NK-92 (cell line): ENCODE results near the gene NPPA.
A peak's percentile ranks its signal among the peaks of the same experiment; 100 is the strongest.
"Not testable (repeated sequence)": the region's sequence is repeated elsewhere in the genome, so short reads cannot be mapped to it uniquely, and the experiment has no call there.

Experiments used
- DNase-seq: peaks from one replicate; lab custom pipeline; 2025; ENCODE audit not compliant: unreplicated experiment; lab: John Stamatoyannopoulos, UW

Gene NPPA

GRCh38 chr1:11813021-11813420 lies 34.6 kb downstream of the NPPA start:
- DNase-seq = no peak

DNA sequence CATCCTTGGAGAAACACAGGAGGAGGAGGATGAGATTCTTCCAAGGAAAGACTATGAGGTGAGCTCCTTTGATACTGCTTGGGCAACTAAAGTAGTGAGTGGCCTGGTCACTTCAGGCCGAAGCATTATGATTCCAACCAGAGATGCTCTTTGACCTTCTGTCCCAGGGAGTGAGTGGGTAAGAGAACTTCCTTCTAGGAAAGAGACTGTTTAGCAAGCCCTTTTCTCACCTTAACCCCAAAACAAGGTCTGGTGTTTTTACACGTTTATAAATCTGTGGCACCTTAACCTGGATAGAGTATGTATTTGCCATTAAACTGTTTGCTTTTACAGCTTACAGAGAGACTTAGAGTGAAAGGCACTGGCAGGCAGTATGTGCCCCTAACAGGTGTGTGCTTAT lies 40.5 kb downstream of the NPPA start:
- no peak for DNase-seq

DNA sequence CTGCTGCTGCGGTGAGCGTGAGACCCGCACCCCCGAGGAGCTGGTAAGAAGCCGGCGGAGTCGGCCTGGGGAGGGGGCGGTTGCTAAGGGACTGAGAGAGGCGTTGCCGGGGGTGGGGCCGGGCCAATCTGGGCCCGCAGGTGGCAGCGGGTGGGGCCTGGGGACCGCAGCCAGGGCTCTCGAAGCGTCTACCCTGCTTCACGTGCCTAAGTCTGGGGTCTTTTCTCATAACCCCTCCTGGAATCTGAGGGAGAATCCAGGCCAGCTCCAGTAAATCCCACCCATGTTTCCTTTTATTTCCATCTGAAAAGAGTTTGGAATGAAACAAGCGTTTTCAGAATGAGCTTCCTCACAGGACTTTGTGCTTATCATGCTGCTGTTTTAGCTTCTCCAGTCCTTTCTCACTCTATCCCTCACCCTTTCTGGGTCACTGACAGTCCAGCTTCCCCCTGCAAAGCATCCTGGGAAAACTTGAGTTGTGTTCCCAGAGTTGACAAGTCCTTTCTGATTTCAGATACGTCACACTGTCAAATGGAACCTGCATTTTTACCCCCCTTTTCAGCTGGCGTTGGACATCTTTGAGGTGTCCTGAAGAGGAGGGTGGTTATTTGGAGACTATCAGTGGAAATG lies 41.2 kb downstream of the NPPA start:
- no peak for DNase-seq

- peak; percentile 94 for DNase-seq
These were observed 41.9 kb downstream of the NPPA start, which contains the start of the genes CLCN6 and MTHFR for GRCh38 chr1:11805422-11806306. TSS of gene CLCN6 (plus strand) at chr1:11806191. CDS start at chr1:11806263, 72 bp downstream. TSS of gene MTHFR (minus strand) at chr1:11805964. CDS start at chr1:11803116, 2,848 bp downstream.

DNA sequence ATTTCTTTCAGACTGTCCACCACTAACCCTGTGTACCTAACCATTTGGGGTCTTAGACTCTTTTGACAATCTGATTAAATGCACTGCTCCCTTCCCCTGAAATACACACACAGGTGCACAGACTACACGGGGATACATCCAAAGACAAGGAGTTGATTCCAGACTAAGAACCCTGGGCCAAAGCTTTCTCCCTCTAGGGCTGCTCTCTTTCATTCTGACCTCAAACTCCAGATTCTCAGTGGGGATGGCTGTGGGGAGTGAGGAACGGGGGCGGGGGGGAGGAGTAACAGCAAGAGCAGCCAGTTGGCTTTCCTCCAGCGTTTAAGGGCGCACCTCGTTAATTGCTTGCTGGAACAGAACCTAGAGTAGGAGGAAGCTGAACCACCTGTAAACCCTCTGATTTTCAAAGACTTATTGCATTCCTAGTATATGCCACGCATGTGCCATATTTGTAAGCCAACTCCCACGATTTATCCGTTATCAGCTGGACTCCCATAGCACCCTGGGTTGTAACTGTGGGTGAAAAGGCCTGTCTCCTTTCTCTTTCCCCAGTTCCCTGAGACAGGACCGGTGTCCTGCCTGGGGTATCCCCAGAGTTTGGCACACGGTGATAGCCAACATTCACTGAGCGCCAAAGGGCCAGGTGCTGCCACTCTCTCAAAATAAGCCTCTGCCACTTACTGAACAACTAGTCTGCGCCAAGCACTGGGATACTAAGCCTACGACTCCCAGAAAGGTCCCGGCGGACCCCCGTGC lies 42.7 kb downstream of the NPPA start:
- no peak for DNase-seq

- DNase-seq = not testable (repeated sequence)
These were observed 43.5 kb downstream of the NPPA start for GRCh38 chr1:11803924-11804665.

GRCh38 chr1:11802973-11803885 lies 44.4 kb downstream of the NPPA start:
- DNase-seq = no peak

DNA sequence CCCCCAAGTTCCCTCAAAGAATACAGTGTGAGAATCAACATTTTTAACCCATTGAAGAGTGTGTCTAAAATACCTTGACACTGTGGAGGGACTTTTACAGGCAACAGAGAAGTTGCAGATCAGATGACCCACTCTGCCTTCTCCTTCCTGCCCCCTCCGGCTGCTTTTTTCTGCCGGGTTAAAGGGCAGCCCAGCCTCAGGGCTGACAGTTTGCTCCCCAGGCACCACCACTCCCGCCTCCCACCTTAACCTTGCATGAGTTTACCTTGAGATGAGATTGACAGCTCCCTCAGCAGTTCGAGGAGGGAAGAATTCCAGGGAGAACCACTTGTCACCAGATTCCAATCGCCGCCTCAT lies 45.0 kb downstream of the NPPA start:
- no peak for DNase-seq

DNA sequence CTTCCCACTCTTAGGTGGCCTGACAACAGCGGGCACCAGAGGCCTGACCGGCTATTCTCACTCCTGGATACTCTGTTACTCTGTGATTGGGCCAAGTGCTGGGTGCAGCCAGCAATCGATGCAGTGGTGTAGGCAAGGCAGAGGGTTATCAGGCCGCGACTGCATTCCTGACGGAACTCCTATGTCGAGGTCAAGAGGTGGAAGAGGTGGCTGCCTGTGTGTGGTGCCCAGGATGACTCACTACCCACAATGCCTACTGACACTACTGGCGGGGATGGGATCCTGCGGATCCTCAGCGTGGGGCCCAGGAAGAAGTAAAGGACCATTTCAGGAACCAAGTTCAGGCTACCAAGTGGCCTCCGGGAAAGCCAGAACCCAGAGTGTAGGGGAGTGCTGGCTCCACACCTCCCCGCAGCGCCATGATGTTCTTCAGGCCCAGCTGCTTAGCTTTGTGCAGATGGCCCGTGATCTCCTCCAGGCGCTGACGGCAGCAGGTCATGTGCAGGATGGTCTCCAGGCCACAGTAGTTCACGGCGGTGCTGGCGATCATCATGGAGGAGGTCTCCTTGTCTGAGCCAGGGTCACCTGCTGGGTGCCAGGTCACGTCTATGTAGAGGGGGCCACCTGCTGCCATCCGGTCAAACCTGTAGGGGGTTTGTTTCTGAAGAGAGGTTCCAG lies 46.7 kb downstream of the NPPA start:
- no peak for DNase-seq

- DNase-seq = no peak
These were observed 47.2 kb downstream of the NPPA start for GRCh38 chr1:11800391-11800755.

GRCh38 chr1:11799896-11800295 lies 47.7 kb downstream of the NPPA start:
- DNase-seq = no peak

DNA sequence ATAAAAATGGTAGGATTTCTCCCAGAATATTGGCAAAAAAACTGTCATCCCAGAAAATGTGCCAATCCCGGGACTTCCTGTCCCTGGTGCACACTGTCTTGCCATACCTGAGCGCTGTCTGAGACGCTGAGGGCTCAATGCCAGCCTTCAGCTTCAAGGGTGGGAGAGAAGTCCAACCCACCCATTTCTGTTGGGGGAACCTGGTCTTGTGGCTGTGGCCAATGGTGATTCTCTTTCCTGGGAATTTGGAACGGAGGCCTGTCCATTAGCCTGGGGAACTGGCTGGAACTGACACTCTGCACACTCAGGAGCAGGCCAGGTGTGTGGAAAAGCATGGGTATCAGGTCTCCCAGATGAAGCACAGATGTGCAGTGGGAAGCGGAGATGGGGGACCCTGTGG lies 48.5 kb downstream of the NPPA start:
- no peak for DNase-seq

GRCh38 chr1:11797525-11798216 lies 49.9 kb downstream of the NPPA start:
- DNase-seq = no peak

DNA sequence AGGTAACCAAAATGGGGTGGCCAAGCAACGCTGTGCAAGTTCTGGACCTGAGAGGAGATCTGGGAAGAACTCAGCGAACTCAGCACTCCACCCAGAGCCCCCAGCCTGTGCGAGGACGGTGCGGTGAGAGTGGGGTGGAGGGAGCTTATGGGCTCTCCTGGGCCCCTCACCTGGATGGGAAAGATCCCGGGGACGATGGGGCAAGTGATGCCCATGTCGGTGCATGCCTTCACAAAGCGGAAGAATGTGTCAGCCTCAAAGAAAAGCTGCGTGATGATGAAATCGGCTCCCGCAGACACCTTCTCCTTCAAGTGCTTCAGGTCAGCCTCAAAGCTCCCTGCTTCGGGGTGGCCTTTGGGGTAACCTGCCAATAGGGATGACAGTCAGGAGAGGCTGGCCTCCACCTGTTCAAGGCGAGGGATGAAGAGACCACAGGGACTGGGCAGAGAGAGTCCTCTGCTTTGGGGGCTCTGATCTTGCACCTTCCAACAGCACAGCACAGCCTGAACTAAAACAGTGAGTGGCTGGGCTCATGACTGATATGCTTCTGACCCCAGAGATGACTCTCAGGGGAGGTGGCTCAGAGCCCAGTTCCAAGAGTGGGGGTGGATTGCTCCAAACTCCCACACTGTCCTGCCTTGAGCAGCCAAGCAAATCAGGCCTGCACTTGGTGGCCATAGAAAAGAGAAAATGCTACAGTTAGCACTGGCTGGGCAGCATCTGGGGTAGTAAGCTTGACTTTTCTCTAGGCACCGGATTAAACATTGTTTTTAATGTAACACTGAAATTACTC lies 51.4 kb downstream of the NPPA start:
- DNase-seq = no peak
